NCI-H2107 treated with DMSO at 0.1 percent for 48 hours (cell line): ENCODE measurements around the gene IQCK.

ENCODE experiments used
- DNase-seq: peaks from one replicate; lab custom pipeline; 2025; ENCODE audit not compliant: unreplicated experiment; lab: John Stamatoyannopoulos, UW

The IQCK gene

GRCh38 chr16:19854543-19854876 lies 136.4 kb downstream of the IQCK start:
- DNase-seq = no peak

GRCh38 chr16:19856120-19856519 lies 138.0 kb downstream of the IQCK start:
- no peak for DNase-seq

GRCh38 chr16:19857593-19858339 lies 139.7 kb downstream of the IQCK start:
- DNase-seq = peak; percentile 56

GRCh38 chr16:19858340-19859018 lies 140.4 kb downstream of the IQCK start:
- DNase-seq = no peak

- no peak for DNase-seq
Measured at GRCh38 chr16:19859166-19859565, 141.1 kb downstream of the IQCK start.

- DNase-seq = no peak
Measured at GRCh38 chr16:19859603-19860002, 141.5 kb downstream of the IQCK start.

- DNase-seq = peak; percentile 29
Measured at GRCh38 chr16:19860166-19861041, 142.3 kb downstream of the IQCK start.

- no peak for DNase-seq
Measured at GRCh38 chr16:19861133-19861532, 143.1 kb downstream of the IQCK start.

GRCh38 chr16:19861811-19862327 lies 143.8 kb downstream of the IQCK start:
- no peak for DNase-seq

- no peak for DNase-seq
Measured at GRCh38 chr16:19863990-19864389, 145.9 kb downstream of the IQCK start.

GRCh38 chr16:19864566-19864965 lies 146.5 kb downstream of the IQCK start:
- no peak for DNase-seq

GRCh38 chr16:19868421-19868820 lies 150.3 kb downstream of the IQCK start:
- DNase-seq = no peak

- no peak for DNase-seq
Measured at GRCh38 chr16:19871721-19872120, 153.7 kb downstream of the IQCK start.

- DNase-seq = no peak
Measured at GRCh38 chr16:19872179-19872863, 154.2 kb downstream of the IQCK start.

- DNase-seq = no peak
Measured at GRCh38 chr16:19872935-19873334, 154.9 kb downstream of the IQCK start.

- DNase-seq = no peak
Measured at GRCh38 chr16:19874026-19874425, 156.0 kb downstream of the IQCK start.

GRCh38 chr16:19874851-19875546 lies 156.9 kb downstream of the IQCK start:
- peak; percentile 24 for DNase-seq

GRCh38 chr16:19875900-19876299 lies 157.8 kb downstream of the IQCK start:
- DNase-seq = no peak

- no peak for DNase-seq
Measured at GRCh38 chr16:19876501-19877059, 158.5 kb downstream of the IQCK start.

GRCh38 chr16:19878757-19879156 lies 160.7 kb downstream of the IQCK start:
- DNase-seq = no peak
